PFSK-1 (cell line): Measurements from ENCODE around the gene LHX3.

Experiments
- POLR2AphosphoS5 ChIP-seq: IDR thresholded peaks from 2 replicates; pipeline ENCODE4 v1.6.1; 2012; ENCODE audit warnings: low read depth, mild to moderate bottlenecking, control low read depth, low read length, moderate library complexity
- REST ChIP-seq, 2 experiments: IDR thresholded peaks; 2 replicates each; pipeline versions ENCODE4 v1.6.1 to v1.8.0; 2011 to 2012; ENCODE audit warnings: low read depth in 2 of 2, low read length in 2 of 2, control low read depth in 1 of 2, inconsistent platforms in 1 of 2, mild to moderate bottlenecking in 1 of 2, moderate library complexity in 1 of 2; ENCODE audit not compliant: insufficient read depth in 1 of 2
- TAF1 ChIP-seq: IDR thresholded peaks from 2 replicates; pipeline ENCODE4 v1.6.1; 2012; ENCODE audit warnings: low read length, control low read depth, borderline replicate concordance; ENCODE audit not compliant: insufficient read depth

- no peak for TF ChIP-seq POLR2AphosphoS5
- TF ChIP-seq REST (IDR thresholded peaks at IDR 0.05; ENCODE audit: insufficient read depth in 1 of 2, low read depth in 2 of 2, low read length in 2 of 2): no peak
- no peak for TF ChIP-seq TAF1
These were observed 2.7 kb upstream of the LHX3 start for GRCh38 chr9:136207616-136208015.
